ENCODE data around the gene ZNF397. TPM values are rescaled to one million over a fixed set of nuclear protein-coding genes. Genes with fewer than 3 reads are reported as not detected.

Gene ZNF397
- total RNA-seq: 43.1 TPM

DNA sequence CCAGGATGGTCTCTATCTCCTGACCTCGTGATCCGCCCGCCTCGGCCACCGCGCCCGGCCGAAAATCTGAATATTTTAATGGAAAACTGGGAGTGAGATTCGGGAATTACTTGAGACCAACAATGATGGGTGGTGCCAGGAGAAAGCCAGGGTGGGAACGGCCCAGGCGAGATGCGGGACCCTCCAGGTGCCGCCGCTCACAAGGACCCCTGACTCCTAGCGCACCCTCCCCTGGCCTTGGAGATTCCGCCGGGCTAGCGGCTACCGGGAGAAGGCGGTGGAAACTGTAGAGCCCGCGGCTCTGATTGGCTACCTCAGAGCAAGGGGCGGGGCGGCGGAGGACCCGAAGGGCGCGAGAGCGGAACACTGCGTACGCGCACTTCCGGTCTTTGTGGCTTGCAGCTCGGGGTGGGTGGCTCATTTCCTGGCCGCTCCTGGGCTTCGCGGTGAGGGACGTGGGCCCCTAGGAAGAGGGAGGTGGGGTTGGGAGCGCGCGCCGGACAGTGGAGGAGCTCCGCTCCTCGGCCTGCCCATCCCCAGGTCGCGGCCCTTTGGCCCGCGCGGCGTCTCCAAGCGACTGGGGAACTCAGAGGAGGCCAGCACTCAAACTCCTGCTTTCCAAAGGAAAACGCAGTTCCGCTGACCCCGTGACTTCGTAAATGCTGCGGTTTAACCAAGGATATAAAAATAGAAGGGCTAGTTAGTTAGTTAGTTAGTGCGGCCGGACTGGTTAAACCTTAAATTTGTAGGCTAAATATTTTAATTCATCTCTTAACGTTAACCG is at the start of gene ZNF397:
ZNF397 (plus strand) TSS at position 371 of the 784 bp plus-strand sequence. CDS start 1,437 bp downstream, outside the sequence.

DNA sequence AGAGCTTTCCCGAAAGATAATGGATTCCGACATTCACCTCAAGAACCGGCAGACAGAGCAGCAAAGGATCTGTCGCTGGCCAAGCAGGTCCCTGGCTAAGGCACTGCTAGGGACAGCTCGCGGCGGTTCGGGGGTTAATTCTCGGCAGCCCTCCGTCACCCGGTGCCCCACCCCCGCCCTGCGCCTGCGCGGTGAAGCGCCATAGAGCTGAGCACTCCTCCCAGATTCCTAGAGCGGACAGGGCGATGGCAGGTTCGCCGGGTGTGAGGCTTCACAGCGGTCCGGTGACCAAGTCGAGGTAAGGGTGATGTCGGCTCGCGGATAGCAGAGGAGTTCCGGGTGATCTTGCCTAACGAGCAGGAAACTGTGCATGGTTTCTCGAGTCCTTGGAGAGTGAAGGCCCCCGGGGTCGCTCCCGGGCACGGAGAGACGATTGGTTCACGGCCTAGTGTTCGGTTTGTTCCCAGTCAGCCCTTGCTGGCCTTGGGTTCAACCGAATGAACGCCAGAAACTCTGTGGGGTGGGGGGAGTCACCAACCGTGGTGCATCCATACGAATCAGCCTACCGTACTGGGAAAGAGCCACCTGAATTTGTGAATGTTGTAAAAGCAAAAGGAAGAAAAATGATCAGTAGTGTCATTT is 49.4 kb downstream of the ZNF397 start, which contains the start of gene ZSCAN30:
ZSCAN30 (minus strand) TSS at position 136 of the 642 bp plus-strand sequence. CDS start 25,877 bp downstream, outside the sequence.

Other genes starting within 250 kb of the ZNF397 start
- gene MAPRE2, start 199.6 kb upstream of the ZNF397 start, total RNA-seq: 112 TPM
- 22.8 TPM for gene ZSCAN30, start 49.2 kb downstream of the ZNF397 start, total RNA-seq
- gene ZNF24, start 103.4 kb downstream of the ZNF397 start, total RNA-seq: 88.3 TPM
- 5.8 TPM for gene ZNF396, start 136.3 kb downstream of the ZNF397 start, total RNA-seq

All from diencephalon (tissue), 1 donor.